T-helper 22 cell (primary cell): ENCODE results near the gene HDAC4.

Source experiments
- DNase-seq: peaks from one replicate; pipeline ENCODE4 v3.0.0-alpha.2; 2020; ENCODE audit warnings: low read depth

Gene HDAC4

GRCh38 chr2:239222706-239223309, 178.0 kb downstream of the HDAC4 start:
- no peak for DNase-seq

GRCh38 chr2:239222312-239222660, 178.5 kb downstream of the HDAC4 start:
- no peak for DNase-seq

GRCh38 chr2:239220981-239221396, 179.8 kb downstream of the HDAC4 start:
- DNase-seq: no peak

GRCh38 chr2:239220341-239220740, 180.5 kb downstream of the HDAC4 start:
- DNase-seq: no peak

GRCh38 chr2:239216614-239217273, 184.1 kb downstream of the HDAC4 start:
- DNase-seq: no peak

GRCh38 chr2:239215988-239216613, 184.7 kb downstream of the HDAC4 start:
- DNase-seq: no peak

- DNase-seq: no peak
Observed at GRCh38 chr2:239215136-239215925, 185.5 kb downstream of the HDAC4 start.

GRCh38 chr2:239214725-239215124, 186.1 kb downstream of the HDAC4 start:
- DNase-seq: no peak

GRCh38 chr2:239213643-239214101, 187.1 kb downstream of the HDAC4 start:
- DNase-seq: no peak

GRCh38 chr2:239212929-239213642, 187.7 kb downstream of the HDAC4 start:
- no peak for DNase-seq

GRCh38 chr2:239212121-239212928, 188.5 kb downstream of the HDAC4 start:
- no peak for DNase-seq

GRCh38 chr2:239211396-239212094, 189.3 kb downstream of the HDAC4 start:
- DNase-seq: no peak

- DNase-seq: no peak
Observed at GRCh38 chr2:239209783-239210182, 191.0 kb downstream of the HDAC4 start.

GRCh38 chr2:239208465-239209180, 192.2 kb downstream of the HDAC4 start:
- no peak for DNase-seq

GRCh38 chr2:239206851-239207250, 194.0 kb downstream of the HDAC4 start:
- DNase-seq: no peak

GRCh38 chr2:239206042-239206441, 194.8 kb downstream of the HDAC4 start:
- no peak for DNase-seq

GRCh38 chr2:239204876-239205468, 195.8 kb downstream of the HDAC4 start:
- no peak for DNase-seq

GRCh38 chr2:239204136-239204875, 196.5 kb downstream of the HDAC4 start:
- DNase-seq: no peak
